Omental fat pad (tissue), 4 donors: Measurements from ENCODE around the gene MECP2. TPM values are rescaled to one million over a fixed set of nuclear protein-coding genes. Genes with fewer than 3 reads are reported as not detected.

Source experiments
- ATAC-seq: fragments of 150-250 bp; one replicate; pipeline ENCODE4 v1.9.1; 2016; ENCODE audit warnings: mild to moderate bottlenecking, moderate library complexity; ENCODE audit not compliant: low FRiP score
- DNase-seq: peaks from one replicate; pipeline ENCODE4 v3.0.0-alpha.2; 2019; ENCODE audit warnings: low spot score
- total RNA-seq, 4 donors: library from RNA; depleted of rRNA; stranded (reverse); fragments of >200 nt; gene quantifications; one replicate each; pipeline ENCODE4 v1.1.0, GENCODE V29; 2016
- TF ChIP-seq, protein P1 (sequence below), 3 donors: fragments of 450-650 bp; IDR thresholded peaks; one replicate each; pipeline ENCODE4 v1.5.1; 2016 to 2017; ENCODE audit warnings: antibody characterized with exemption in 3 of 3, mild to moderate bottlenecking in 3 of 3, moderate library complexity in 2 of 3

Gene MECP2
- total RNA-seq, 4 donors from 2014 or later: 48.8 to 66.7 (median 56.0) TPM

- DNase-seq (no peak), ATAC-seq (no peak)
- TF ChIP-seq, protein P1, sequence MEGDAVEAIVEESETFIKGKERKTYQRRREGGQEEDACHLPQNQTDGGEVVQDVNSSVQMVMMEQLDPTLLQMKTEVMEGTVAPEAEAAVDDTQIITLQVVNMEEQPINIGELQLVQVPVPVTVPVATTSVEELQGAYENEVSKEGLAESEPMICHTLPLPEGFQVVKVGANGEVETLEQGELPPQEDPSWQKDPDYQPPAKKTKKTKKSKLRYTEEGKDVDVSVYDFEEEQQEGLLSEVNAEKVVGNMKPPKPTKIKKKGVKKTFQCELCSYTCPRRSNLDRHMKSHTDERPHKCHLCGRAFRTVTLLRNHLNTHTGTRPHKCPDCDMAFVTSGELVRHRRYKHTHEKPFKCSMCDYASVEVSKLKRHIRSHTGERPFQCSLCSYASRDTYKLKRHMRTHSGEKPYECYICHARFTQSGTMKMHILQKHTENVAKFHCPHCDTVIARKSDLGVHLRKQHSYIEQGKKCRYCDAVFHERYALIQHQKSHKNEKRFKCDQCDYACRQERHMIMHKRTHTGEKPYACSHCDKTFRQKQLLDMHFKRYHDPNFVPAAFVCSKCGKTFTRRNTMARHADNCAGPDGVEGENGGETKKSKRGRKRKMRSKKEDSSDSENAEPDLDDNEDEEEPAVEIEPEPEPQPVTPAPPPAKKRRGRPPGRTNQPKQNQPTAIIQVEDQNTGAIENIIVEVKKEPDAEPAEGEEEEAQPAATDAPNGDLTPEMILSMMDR (IDR thresholded peaks at IDR 0.05): no peak
Observed at GRCh38 chrX:154123241-154124219, 26.0 kb upstream of the MECP2 start.

GRCh38 chrX:154121961-154122360 lies 24.4 kb upstream of the MECP2 start:
- ATAC-seq (no peak), DNase-seq (no peak)
- TF ChIP-seq, protein P1 (IDR thresholded peaks at IDR 0.05): no peak

GRCh38 chrX:154121207-154121606 lies 23.7 kb upstream of the MECP2 start:
- TF ChIP-seq, protein P1 (IDR thresholded peaks at IDR 0.05): no peak
- no peak for ATAC-seq
- DNase-seq: no peak

GRCh38 chrX:154120567-154120966 lies 23.1 kb upstream of the MECP2 start:
- TF ChIP-seq, protein P1 (IDR thresholded peaks at IDR 0.05): no peak
- DNase-seq (no peak), ATAC-seq (no peak)

DNA sequence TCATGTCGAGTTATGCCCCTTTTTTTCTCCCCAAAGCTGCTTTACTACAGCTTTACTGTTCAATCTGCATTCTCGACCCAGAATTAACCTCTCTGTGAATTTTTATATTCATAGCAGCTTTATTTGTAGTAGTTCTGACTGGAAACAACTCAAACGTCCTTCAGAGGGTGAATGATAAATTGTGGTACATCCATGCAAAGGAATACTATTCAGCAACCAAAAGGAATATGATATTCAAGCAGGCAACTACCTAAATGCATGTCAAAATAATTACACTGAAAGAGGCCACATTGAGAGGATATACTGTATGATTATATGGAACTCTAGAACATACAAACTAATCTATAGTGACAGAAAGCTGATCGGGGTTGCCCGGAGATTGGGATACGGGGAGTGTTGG lies 20.0 kb upstream of the MECP2 start:
- TF ChIP-seq, protein P1 (IDR thresholded peaks at IDR 0.05): no peak
- no peak for DNase-seq
- ATAC-seq: no peak

DNA sequence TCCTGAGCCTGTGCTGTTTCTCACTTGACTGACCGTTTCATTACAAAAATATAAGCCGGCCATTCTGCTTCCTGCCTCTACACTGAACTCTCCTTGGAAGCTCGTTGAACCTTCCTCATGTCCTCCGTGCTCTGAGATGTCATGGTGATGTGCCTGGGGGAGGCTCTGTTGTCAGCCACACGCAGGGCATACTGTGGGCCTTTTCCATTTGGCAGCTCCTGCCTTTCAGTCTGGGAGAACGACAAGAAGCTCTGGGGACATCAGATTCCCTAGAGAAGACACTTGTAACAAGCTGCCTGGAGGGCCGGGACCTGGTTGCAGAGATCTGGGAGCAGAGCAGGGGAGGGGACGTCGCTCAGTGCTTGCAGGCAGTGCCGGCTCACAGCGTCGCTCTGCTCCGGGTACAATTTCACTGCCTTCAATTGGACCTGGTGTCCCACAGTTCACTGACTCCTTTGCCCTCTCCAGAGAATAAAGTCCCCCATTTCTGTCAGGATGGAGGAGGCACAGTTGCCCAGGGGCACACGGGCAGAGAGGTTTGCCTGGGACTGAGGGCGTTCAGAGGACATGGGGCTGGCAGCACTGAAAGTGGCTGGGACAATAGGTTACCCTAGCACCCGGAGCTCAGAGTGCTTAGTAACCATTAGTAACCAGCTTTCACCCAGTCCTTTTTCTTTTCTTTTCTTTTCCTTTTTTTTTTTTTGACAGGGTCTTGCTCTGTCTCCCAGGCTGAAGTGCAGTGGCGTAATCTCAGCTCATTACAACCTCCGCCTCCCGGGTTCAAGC lies 19.1 kb upstream of the MECP2 start:
- ATAC-seq (no peak), DNase-seq (no peak)
- TF ChIP-seq, protein P1 (IDR thresholded peaks at IDR 0.05): no peak
